ENCODE results near the gene CEBPE. TPM values are rescaled to one million over a fixed set of nuclear protein-coding genes. Genes with fewer than 3 reads are reported as not detected.

The CEBPE gene
- total RNA-seq, 3 donors from 2014 or later, result not detected

DNA sequence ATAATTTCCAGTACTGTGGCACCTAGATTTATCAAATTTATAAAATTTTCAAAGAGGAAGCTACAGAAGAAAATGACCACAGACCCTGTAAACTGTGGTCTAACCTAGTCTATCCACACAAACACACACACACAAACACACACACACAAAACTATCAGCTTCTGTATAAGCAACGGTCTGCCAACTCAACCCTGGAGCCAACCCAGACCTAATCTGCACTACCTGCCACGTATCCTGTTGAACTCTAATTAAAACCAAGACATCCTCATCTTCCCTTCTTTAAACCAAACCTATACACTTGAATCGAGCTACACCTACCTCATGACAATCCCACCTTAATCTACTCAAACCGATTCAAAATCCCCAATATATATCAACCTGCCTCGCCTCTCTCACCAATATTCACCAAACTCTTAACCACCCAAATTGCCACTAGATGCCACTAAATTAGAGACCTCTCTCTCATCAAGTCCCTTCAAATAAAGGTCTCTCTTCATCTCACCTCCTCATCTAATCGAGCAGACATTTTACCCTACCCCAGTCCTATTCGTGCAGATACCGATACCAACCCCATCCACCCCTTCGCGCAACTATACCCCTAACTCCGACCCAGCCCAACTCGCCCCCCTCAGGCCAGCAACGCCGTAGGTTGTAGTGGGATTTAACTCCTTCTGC is 24.9 kb downstream of the CEBPE start:
- no peaks in the 10 kb centered on the region for H3K9me3 Mint-ChIP-seq
- DNase-seq (no peak), ATAC-seq (no peak)
- H3K4me3 Mint-ChIP-seq, result no peak overlapping the region
- H3K4me1 Mint-ChIP-seq (ENCODE audit: low read depth), result peaks cover 52% of the 10 kb centered on the region
- peaks cover 35% of the 10 kb centered on the region for H3K36me3 Mint-ChIP-seq (ENCODE audit: insufficient read depth)
- no peaks in the 10 kb centered on the region for H3K27me3 Mint-ChIP-seq (ENCODE audit: low read depth)

DNA sequence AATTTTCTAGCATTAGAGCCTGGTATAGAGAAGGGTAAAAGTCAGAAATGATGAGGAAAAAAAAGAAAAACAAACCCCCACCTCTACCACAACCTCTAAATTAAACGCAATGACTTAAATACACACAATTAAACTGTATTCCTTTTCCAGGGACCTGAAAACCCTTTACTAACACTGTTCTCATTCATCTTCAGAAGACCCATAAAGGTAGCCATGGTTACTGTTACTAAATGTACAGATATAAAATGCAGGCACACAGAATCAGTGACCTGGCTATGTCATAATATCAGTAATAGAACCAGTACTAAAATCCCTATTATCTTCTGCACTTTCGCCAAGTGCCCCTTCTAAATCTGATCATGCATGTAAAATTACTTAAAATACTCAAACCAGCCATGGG is 25.5 kb downstream of the CEBPE start:
- Mint-ChIP-seq H3K36me3 (ENCODE audit: insufficient read depth) (peaks cover 33% of the 10 kb centered on the region), H3K4me1 (ENCODE audit: low read depth) (peaks cover 52% of the 10 kb centered on the region), H3K27me3 (ENCODE audit: low read depth) (no peaks in the 10 kb centered on the region), H3K9me3 (no peaks in the 10 kb centered on the region), H3K4me3 (no peak overlapping the region)
- DNase-seq, result no peak
- ATAC-seq, result no peak

DNA sequence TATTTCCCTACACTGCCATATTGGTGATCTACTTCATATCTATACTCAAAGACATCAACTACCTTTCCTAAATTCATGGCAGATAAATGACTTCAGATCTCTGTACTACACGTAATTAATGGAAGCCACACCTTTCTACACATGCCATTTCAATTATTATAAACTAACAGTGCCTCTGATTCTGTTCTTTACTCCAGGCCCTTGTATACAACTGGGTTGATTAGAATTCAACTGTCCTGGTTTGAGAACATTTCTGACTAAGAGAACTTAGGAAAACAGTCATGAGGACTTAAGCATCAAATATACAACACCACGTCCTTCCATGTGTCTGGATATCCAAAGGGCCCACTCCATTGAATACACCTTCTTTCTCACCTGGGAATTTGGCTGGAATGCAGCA is 26.0 kb downstream of the CEBPE start:
- Mint-ChIP-seq H3K27me3 (ENCODE audit: low read depth) (no peaks in the 10 kb centered on the region), H3K4me3 (no peak overlapping the region), H3K36me3 (ENCODE audit: insufficient read depth) (peaks cover 32% of the 10 kb centered on the region), H3K9me3 (no peaks in the 10 kb centered on the region), H3K4me1 (ENCODE audit: low read depth) (peaks cover 51% of the 10 kb centered on the region)
- no peak for DNase-seq
- no peak for ATAC-seq

DNA sequence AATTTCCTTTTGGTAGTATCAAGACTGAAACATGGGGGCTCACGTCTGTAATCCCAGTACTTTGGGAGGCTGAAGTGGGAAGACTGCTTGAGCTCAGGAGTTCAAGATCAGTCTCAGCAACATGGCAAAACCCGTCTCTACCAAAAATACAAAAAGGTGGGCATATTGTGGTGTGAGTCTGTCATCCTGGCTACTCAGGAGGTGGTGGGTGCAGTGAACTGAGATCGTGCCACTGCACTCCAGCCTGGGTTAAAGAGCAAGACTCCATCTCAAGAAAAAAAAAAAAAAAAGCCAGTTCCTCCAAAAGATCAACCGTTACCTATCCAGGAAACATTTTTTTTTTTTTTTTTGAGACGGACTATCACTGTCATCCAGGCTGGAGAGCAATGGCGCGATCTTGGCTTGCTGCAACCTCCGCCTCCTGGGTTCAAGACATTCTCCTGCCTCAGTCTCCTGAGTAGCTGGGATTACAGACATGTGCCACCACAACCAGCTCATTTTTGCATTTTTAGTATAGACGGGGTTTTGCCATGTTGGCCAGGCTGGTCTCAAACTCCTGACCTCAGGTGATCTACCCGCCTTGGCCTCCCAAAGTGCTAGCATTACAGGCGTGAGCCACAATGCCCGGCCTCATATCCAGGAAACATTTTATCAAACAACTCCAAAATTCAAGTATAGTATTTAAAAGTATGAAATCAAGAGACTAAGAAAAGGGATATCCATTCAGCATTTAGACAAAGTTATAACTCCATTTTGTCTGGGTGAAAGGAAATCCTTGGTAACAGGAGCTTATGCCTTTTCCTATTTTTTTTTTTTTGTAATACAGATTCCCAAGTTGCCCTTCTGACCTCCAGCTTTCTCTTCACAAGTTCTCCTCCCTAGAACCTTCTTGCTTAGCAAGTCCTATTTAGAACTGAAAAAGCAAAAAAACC is 27.5 kb downstream of the CEBPE start:
- Mint-ChIP-seq H3K27me3 (ENCODE audit: low read depth) (no peaks in the 10 kb centered on the region), H3K9me3 (no peaks in the 10 kb centered on the region), H3K36me3 (ENCODE audit: insufficient read depth) (peaks cover 36% of the 10 kb centered on the region), H3K4me3 (no peak overlapping the region), H3K4me1 (ENCODE audit: low read depth) (peaks cover 48% of the 10 kb centered on the region)
- ATAC-seq (no peak), DNase-seq (no peak)

DNA sequence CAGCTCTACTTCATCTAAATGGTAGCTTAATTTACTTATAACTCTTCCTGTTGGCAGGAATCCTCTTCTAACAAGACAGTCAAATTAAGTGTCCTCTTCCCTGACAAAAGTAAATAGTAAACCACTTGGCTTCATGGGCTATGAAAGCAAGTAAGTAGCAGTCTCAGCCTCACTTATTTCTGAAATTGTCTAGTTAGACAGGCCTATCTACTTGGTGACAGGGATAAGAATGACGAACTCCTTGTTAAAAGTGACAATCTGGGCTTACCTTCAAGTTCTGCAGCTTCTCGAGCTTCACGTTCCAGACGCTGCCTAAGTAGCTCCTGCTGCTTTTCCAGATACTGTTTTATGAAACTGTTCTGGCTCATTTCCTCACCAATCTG is 28.8 kb downstream of the CEBPE start:
- Mint-ChIP-seq H3K4me1 (ENCODE audit: low read depth) (peaks cover 57% of the 10 kb centered on the region), H3K36me3 (ENCODE audit: insufficient read depth) (peaks cover 45% of the 10 kb centered on the region)
- no peak for ATAC-seq

DNA sequence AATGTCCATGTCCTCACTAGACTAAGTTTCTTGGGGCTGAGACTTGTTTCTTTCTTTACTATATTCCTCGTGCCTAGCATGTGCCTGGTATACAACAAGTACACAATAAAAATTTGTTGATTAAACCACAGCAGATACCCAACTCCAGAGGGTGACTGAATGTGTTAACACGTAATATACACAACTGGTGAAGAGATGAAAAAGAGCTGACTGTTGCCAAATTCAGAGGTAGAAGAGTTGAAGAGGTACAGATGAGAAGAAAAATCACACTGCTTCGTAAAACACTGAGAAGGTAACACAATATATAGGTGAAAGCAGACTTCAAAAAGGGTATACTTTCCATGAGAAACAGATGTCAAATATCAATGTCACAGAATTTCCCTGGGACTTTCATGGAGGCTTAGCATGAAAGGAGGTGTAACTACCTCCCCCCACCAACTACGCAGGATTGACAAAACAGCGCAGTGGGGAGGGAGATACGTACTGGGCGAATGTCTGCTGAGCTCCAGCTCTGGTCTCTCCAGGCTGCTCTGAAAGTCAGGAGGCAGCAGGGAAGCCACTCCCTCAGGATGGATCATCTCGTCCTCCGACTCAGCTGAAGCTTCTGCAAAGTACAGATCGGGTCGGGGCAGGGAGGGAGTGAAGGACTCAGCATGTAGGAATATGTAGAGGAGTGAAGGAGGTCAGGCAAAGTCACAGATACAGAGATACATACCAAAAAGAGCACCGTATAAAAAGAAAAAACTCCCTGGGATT is 29.4 kb downstream of the CEBPE start:
- H3K4me1 Mint-ChIP-seq (ENCODE audit: low read depth), result peaks cover 63% of the 10 kb centered on the region
- no peak for ATAC-seq

More for the DNA sequence above, 28.8 kb downstream of the CEBPE start:
- Mint-ChIP-seq H3K4me3 (no peak overlapping the region), H3K27me3 (ENCODE audit: low read depth) (no peaks in the 10 kb centered on the region), H3K9me3 (no peaks in the 10 kb centered on the region)
- no peak for DNase-seq

DNA sequence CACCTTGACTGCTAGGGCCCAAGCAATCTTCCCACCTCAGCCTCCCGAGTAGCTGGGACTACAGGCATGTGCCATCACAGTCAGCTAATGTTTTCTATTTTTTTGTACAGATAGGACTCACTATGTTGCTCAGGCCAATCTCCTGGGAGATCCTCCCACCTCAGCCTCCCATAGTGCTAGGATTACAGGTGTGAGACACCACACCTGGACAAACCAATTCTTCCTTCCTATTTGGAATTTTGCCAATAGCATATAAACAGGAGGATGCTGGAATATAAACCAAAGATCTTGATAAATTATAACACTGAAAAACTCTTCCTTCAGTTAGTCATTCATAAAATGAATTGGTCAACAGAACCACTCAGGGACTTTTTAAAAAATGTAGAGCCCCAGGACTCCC is 32.5 kb downstream of the CEBPE start:
- Mint-ChIP-seq H3K36me3 (ENCODE audit: insufficient read depth) (peaks cover 41% of the 10 kb centered on the region), H3K9me3 (no peaks in the 10 kb centered on the region), H3K4me1 (ENCODE audit: low read depth) (peaks cover 44% of the 10 kb centered on the region), H3K4me3 (no peak overlapping the region), H3K27me3 (ENCODE audit: low read depth) (no peaks in the 10 kb centered on the region)
- DNase-seq (no peak), ATAC-seq (no peak)

More for the DNA sequence above, 29.4 kb downstream of the CEBPE start:
- H3K36me3 Mint-ChIP-seq (ENCODE audit: insufficient read depth), result peaks cover 47% of the 10 kb centered on the region
- DNase-seq, result no peak
- H3K4me3 Mint-ChIP-seq, result no peak overlapping the region
- no peaks in the 10 kb centered on the region for H3K27me3 Mint-ChIP-seq (ENCODE audit: low read depth)
- H3K9me3 Mint-ChIP-seq, result no peaks in the 10 kb centered on the region

DNA sequence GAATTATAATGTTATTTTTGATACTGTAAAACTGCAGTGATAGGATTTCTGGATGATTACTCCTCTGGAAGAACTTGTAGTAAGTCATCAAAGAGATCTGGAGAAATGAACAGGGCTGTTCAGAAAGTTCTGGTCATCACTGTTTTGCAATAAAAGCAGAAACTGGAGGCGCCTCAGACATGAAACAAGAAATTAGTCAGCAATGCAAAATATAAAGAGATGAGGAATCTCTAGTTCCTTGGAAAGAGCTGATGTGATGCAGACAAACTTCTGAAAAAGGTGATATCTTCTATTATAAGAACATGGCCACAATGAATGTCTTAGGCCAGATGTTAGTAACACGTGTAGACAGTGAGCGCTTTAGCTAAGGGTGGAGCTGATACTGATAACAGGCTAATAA is 33.6 kb downstream of the CEBPE start:
- H3K9me3 Mint-ChIP-seq, result no peaks in the 10 kb centered on the region
- ATAC-seq, result peak; percentile 83 to 90
- peaks cover 45% of the 10 kb centered on the region for H3K4me1 Mint-ChIP-seq (ENCODE audit: low read depth)
- H3K27me3 Mint-ChIP-seq (ENCODE audit: low read depth), result no peaks in the 10 kb centered on the region
- H3K36me3 Mint-ChIP-seq (ENCODE audit: insufficient read depth), result peaks cover 47% of the 10 kb centered on the region
- H3K4me3 Mint-ChIP-seq, result peak overlapping the region; percentile 6
- no peak for DNase-seq

DNA sequence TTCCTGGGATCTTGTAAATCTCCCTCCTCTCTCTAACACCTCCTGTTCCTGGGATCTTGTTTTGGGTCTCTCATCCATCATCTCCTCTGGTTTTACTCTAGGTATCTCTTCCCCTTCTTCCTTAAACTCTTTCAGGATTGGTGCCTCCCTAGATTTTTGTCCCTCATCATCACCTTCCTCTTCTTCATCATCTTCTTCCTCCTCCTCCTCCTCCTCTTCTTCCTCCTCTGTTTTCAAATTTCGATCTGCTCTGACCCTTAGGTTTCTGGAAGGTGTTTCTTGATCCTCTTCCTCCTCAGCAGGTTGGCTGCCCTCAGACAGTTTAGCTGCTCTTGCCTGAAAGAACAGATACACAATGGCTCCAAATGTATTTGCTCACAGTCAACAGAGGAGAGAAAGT is 38.6 kb downstream of the CEBPE start:
- peaks cover 45% of the 10 kb centered on the region for H3K36me3 Mint-ChIP-seq (ENCODE audit: insufficient read depth)
- no peaks in the 10 kb centered on the region for H3K27me3 Mint-ChIP-seq (ENCODE audit: low read depth)
- H3K4me1 Mint-ChIP-seq (ENCODE audit: low read depth), result peaks cover 17% of the 10 kb centered on the region
- H3K9me3 Mint-ChIP-seq, result no peaks in the 10 kb centered on the region
- ATAC-seq (no peak), DNase-seq (no peak)
- H3K4me3 Mint-ChIP-seq, result no peak overlapping the region

DNA sequence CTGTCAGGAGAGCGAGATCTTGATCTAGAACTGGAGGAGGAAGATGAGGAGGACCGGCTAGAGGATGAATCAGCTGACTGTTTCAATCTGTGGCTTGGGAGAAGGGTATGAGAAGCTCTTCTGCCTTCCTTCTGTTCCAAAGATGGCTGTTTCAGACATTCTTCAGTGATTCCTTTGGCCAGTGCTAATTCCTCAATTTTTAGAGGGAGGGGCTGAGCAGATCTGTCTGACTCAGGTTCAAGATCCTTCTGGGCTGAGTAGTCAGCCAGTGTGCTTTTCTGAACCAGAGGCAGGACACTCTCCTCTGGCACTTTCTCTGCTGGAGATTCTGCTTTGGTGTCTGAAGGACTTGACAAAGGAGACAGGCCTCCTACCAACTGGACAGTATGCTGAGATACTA is 39.3 kb downstream of the CEBPE start:
- Mint-ChIP-seq H3K4me3 (no peak overlapping the region), H3K9me3 (no peaks in the 10 kb centered on the region), H3K36me3 (ENCODE audit: insufficient read depth) (peaks cover 43% of the 10 kb centered on the region), H3K4me1 (ENCODE audit: low read depth) (peaks cover 12% of the 10 kb centered on the region), H3K27me3 (ENCODE audit: low read depth) (no peaks in the 10 kb centered on the region)
- ATAC-seq, result no peak
- DNase-seq, result no peak

DNA sequence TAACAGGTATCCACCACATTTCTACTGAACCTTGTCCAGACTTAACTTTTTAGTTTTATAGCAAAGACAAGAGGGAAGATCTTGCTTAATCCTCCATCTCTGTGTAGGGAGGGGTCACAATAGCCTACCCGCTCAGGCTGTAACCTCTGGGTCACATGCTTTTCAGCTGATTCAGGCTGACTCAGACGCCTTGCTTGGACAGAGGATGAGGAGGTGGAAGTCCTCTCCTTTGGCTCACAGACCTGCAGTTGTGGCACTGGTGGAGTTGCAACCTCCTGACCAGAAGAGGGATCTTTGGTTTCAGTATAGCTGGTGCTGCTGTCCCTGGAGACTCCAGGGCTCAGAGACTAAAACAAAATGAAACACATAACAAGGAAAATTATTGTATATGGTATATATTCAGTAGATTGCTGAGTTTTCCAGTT is 40.4 kb downstream of the CEBPE start:
- no peaks in the 10 kb centered on the region for H3K27me3 Mint-ChIP-seq (ENCODE audit: low read depth)
- no peak for ATAC-seq
- H3K4me3 Mint-ChIP-seq, result no peak overlapping the region
- no peaks in the 10 kb centered on the region for H3K9me3 Mint-ChIP-seq
- H3K36me3 Mint-ChIP-seq (ENCODE audit: insufficient read depth), result peaks cover 40% of the 10 kb centered on the region
- H3K4me1 Mint-ChIP-seq (ENCODE audit: low read depth), result peaks cover 9% of the 10 kb centered on the region
- DNase-seq, result no peak

DNA sequence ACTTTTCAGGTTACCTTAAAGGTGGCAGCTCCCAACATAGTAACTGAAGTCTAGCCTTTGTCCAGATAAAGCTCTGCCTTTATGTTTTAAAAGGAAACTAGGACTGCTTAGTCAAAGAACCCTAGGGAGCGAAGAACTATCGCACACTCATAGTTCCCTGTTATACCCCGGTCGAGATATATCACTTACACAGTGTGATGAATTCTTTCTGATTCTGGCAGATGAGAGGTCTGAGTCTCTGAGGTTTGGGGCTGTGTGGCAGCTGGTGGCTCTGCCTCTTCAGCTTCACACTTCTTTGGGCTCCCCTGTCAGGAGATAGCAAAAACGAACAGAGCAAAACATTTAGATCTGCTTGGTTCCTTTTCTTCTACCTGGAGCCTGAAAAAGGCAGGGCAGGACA is 41.1 kb downstream of the CEBPE start:
- DNase-seq, result no peak
- no peak for ATAC-seq
- Mint-ChIP-seq H3K4me3 (no peak overlapping the region), H3K36me3 (ENCODE audit: insufficient read depth) (peaks cover 42% of the 10 kb centered on the region), H3K27me3 (ENCODE audit: low read depth) (no peaks in the 10 kb centered on the region), H3K9me3 (no peaks in the 10 kb centered on the region), H3K4me1 (ENCODE audit: low read depth) (peaks cover 9% of the 10 kb centered on the region)

DNA sequence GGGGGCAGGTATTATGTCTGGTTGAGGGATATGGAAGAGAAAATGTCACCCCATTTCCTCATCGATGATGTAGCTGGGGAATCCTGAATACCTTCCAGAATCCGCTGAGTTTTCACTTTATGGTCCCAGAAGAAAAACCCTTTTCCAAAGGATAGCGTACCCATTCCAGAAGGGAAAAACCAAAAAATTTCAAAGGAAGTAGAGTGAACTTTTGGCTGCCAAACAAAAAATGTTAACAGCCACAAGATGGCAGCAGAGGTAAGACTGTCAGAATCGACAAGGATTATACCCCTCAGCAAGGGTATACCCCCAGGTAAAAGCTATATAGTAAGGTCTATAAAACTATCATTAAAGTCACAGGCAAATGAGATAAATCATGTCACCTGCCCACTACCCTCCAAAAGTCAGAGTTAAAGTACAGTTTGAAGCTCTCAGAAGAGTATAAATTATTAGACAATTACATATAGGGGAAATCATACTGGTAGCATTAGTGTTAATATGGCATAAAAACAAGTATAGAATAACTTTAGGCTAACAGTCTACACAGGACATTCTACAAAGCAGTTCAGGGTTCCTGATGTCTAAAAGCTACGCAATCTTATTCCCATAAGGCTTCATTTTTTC is 42.2 kb downstream of the CEBPE start:
- ATAC-seq (peak; percentile 77 to 80), DNase-seq (no peak)
- Mint-ChIP-seq H3K9me3 (no peaks in the 10 kb centered on the region), H3K36me3 (ENCODE audit: insufficient read depth) (peaks cover 44% of the 10 kb centered on the region), H3K27me3 (ENCODE audit: low read depth) (no peaks in the 10 kb centered on the region), H3K4me3 (no peak overlapping the region), H3K4me1 (ENCODE audit: low read depth) (peaks cover 16% of the 10 kb centered on the region)

DNA sequence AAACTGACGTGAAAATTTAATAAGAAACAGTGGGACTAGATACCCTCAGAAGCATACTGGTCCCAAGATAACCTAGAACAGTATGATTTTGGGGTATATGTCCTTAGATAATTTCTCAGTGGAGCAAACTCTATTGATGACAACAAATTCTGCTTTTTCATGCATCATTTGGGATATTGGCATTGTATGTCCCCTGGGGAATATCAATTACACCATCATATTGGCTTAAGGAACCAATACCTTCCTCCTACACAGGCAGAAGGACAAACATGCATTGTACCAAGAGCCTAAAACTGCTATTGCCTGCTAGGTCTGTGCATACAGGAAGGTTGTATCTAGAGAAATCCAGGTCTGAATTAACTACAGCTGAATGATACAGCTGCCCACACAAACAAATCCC is 44.1 kb downstream of the CEBPE start:
- no peak for ATAC-seq
- DNase-seq, result no peak
- Mint-ChIP-seq H3K4me1 (ENCODE audit: low read depth) (peaks cover 25% of the 10 kb centered on the region), H3K27me3 (ENCODE audit: low read depth) (no peaks in the 10 kb centered on the region), H3K4me3 (no peak overlapping the region), H3K36me3 (ENCODE audit: insufficient read depth) (peaks cover 35% of the 10 kb centered on the region), H3K9me3 (no peaks in the 10 kb centered on the region)

Data from activated T-cell treated with anti-CD3 and anti-CD28 coated beads, Interleukin-2, amount 50 U/mL, for 4 hours (primary cell).